GM21447 (cell line): Measurements from ENCODE around the gene CDH23.

ENCODE experiments used
- ATAC-seq: cut with Tn5 transposase; IDR thresholded peaks from one replicate; pipeline ENCODE4 v1.9.1; 2021; ENCODE audit not compliant: unreplicated experiment

The CDH23 gene

GRCh38 chr10:71648254-71648932 lies 251.7 kb downstream of the CDH23 start:
- no peak for ATAC-seq

- ATAC-seq, result no peak
Observed at GRCh38 chr10:71648933-71649320, 252.2 kb downstream of the CDH23 start.

- ATAC-seq, result no peak
Observed at GRCh38 chr10:71649631-71650030, 252.9 kb downstream of the CDH23 start.

- ATAC-seq, result no peak
Observed at GRCh38 chr10:71650397-71650796, 253.7 kb downstream of the CDH23 start.

- no peak for ATAC-seq
Observed at GRCh38 chr10:71651428-71651827, 254.7 kb downstream of the CDH23 start.

- ATAC-seq, result no peak
Observed at GRCh38 chr10:71651928-71652327, 255.2 kb downstream of the CDH23 start.

- ATAC-seq, result no peak
Observed at GRCh38 chr10:71653044-71653443, 256.3 kb downstream of the CDH23 start.

GRCh38 chr10:71656220-71656619 lies 259.5 kb downstream of the CDH23 start:
- no peak for ATAC-seq

GRCh38 chr10:71657604-71658466 lies 261.1 kb downstream of the CDH23 start:
- no peak for ATAC-seq

- ATAC-seq, result no peak
Observed at GRCh38 chr10:71658467-71658745, 261.7 kb downstream of the CDH23 start.

GRCh38 chr10:71659111-71659634 lies 262.5 kb downstream of the CDH23 start:
- no peak for ATAC-seq

GRCh38 chr10:71659737-71660136 lies 263.0 kb downstream of the CDH23 start:
- ATAC-seq, result no peak

GRCh38 chr10:71660313-71660712 lies 263.6 kb downstream of the CDH23 start:
- ATAC-seq, result no peak

GRCh38 chr10:71661060-71661622 lies 264.4 kb downstream of the CDH23 start:
- no peak for ATAC-seq

- ATAC-seq, result no peak
Observed at GRCh38 chr10:71661779-71662336, 265.1 kb downstream of the CDH23 start.

GRCh38 chr10:71663311-71663710 lies 266.6 kb downstream of the CDH23 start:
- no peak for ATAC-seq

- no peak for ATAC-seq
Observed at GRCh38 chr10:71664585-71664984, 267.9 kb downstream of the CDH23 start.

GRCh38 chr10:71665456-71665855 lies 268.7 kb downstream of the CDH23 start:
- ATAC-seq, result no peak

GRCh38 chr10:71666639-71667386 lies 270.1 kb downstream of the CDH23 start:
- no peak for ATAC-seq

- ATAC-seq, result no peak
Observed at GRCh38 chr10:71667387-71667752, 270.6 kb downstream of the CDH23 start.
